AG04450 (cell line): ENCODE results near the gene GRK5. TPM values are rescaled to one million over a fixed set of nuclear protein-coding genes. Genes with fewer than 3 reads are reported as not detected.
A peak's percentile ranks its signal among the peaks of the same experiment; 100 is the strongest.

Experiments
- CTCF ChIA-PET: fragments of 300-600, 350-600 bp; formaldehyde crosslinking; extraction: SDS; loops from one replicate; lab custom pipeline; 2022; ENCODE audit warnings: antibody characterized with exemption, inconsistent platforms; lab: Charles Lee
- POLR2A ChIA-PET: fragments of 350-600 bp; formaldehyde crosslinking; extraction: SDS; loops from one replicate; lab custom pipeline; 2021; ENCODE audit warnings: antibody characterized with exemption, inconsistent platforms; lab: Yijun Ruan, JAX
- DNase-seq: peaks from one replicate; pipeline ENCODE4 v3.0.0-alpha.2; 2011; ENCODE audit warnings: low read depth, low spot score
- H3K27ac ChIP-seq: one replicate; pipeline ENCODE4 v1.5.1; 2012; ENCODE audit warnings: low read depth, low read length, control low read depth
- H3K27me3 ChIP-seq: one replicate; pipeline ENCODE4 v1.6.0; 2012; ENCODE audit warnings: low read length; ENCODE audit not compliant: control insufficient read depth, insufficient read depth
- H3K4me3 ChIP-seq: 2 replicates; pipeline ENCODE4 v1.5.1; 2011; ENCODE audit warnings: mild to moderate bottlenecking, low read depth, low read length, control low read depth
- H3K9me3 ChIP-seq: 2 replicates; pipeline ENCODE4 v1.5.1; 2012; ENCODE audit warnings: low read length; ENCODE audit not compliant: control insufficient read depth, insufficient read depth
- CTCF ChIP-seq: IDR thresholded peaks from 2 replicates; pipeline ENCODE4 v1.5.1; 2011; ENCODE audit warnings: low read depth, low read length, control low read depth, inconsistent platforms
- polyA plus RNA-seq: library from polyadenylated mRNA; depleted of rRNA; stranded (reverse); fragments of >200 nt; gene quantifications from 2 replicates; pipeline ENCODE4 v1.2.3, GENCODE V29; 2011

GRK5 gene
- polyA plus RNA-seq, 1 experiment: 27.6 TPM

- no peak for DNase-seq
- Histone ChIP-seq H3K27me3 (no peaks in the 10 kb centered on the region), H3K9me3 (no peaks in the 10 kb centered on the region), H3K4me3 (no peak overlapping the region), H3K27ac (peak overlapping the region; percentile 99)
- ChIA-PET CTCF (no interaction called here), POLR2A (no interaction called here)
- TF ChIP-seq CTCF: no peak
Measured at GRCh38 chr10:119316002-119316358, 108.6 kb downstream of the GRK5 start.

GRCh38 chr10:119316729-119317097 is 109.3 kb downstream of the GRK5 start:
- Histone ChIP-seq H3K4me3 (no peak overlapping the region), H3K27ac (peak overlapping the region; percentile 99), H3K9me3 (0 out of 2 replicates have a peak, but pooled peaks cover 2% of the 10 kb centered on the region), H3K27me3 (no peaks in the 10 kb centered on the region)
- no peak for TF ChIP-seq CTCF
- POLR2A ChIA-PET: no interaction called here
- CTCF ChIA-PET: no interaction called here
- peak; percentile 52 for DNase-seq

- no peak overlapping the region for H3K27ac ChIP-seq
- 0 out of 2 replicates have a peak, but pooled peaks cover 2% of the 10 kb centered on the region for H3K9me3 ChIP-seq
- H3K27me3 ChIP-seq: no peaks in the 10 kb centered on the region
- DNase-seq: no peak
- ChIA-PET CTCF (no interaction called here), POLR2A (interaction anchor here (0.6 kb wide), 1 partner anchor 64 kb away, joined by 7 read pairs; no protein-coding TSS in a partner anchor)
- no peak for TF ChIP-seq CTCF
- H3K4me3 ChIP-seq: no peak overlapping the region
Measured at GRCh38 chr10:119318411-119319160, 111.2 kb downstream of the GRK5 start.

- no peak for TF ChIP-seq CTCF
- no peak for DNase-seq
- Histone ChIP-seq H3K27ac (no peak overlapping the region), H3K4me3 (no peak overlapping the region), H3K27me3 (no peaks in the 10 kb centered on the region), H3K9me3 (0 out of 2 replicates have a peak, but pooled peaks cover 2% of the 10 kb centered on the region)
- CTCF ChIA-PET: interaction anchor here (1.3 kb wide), 1 partner anchor 9 kb away, joined by 3 read pairs; no protein-coding TSS in a partner anchor
- POLR2A ChIA-PET: interaction anchor here (0.6 kb wide), 2 partner anchors 65 to 69 kb away, joined by 4 to 7 read pairs; no protein-coding TSS in a partner anchor
Measured at GRCh38 chr10:119319161-119319919, 112.0 kb downstream of the GRK5 start.
